Neural cell (in vitro differentiated cells): ENCODE data around the gene BCAP31.

ENCODE experiments used
- EP300 ChIP-seq: fragments of 450-650 bp; conservative IDR thresholded peaks from 2 replicates; pipeline ENCODE4 v1.6.1; 2014; ENCODE audit warnings: antibody characterized with exemption, mild to moderate bottlenecking, moderate library complexity; ENCODE audit not compliant: poor library complexity, severe bottlenecking
- EZH2 ChIP-seq: fragments of 200-600, 300-800 bp; shearing (Covaris generic), sonication (generic); IDR thresholded peaks from 2 replicates; pipeline ENCODE4 v1.6.1; 2014; ENCODE audit warnings: antibody characterized with exemption, low read length, borderline replicate concordance, mild to moderate bottlenecking; ENCODE audit not compliant: insufficient read depth, poor library complexity, severe bottlenecking
- POLR2AphosphoS5 ChIP-seq: IDR thresholded peaks from 2 replicates; pipeline ENCODE4 v1.6.1; 2012
- REST ChIP-seq: IDR thresholded peaks from 2 replicates; pipeline ENCODE4 v1.6.1; 2012; ENCODE audit warnings: borderline replicate concordance
- TF ChIP-seq, protein P1 (sequence below): fragments of 450-650 bp; IDR thresholded peaks from 2 replicates; pipeline ENCODE4 v1.5.1; 2014; ENCODE audit warnings: antibody characterized with exemption, mild to moderate bottlenecking, moderate library complexity; ENCODE audit not compliant: poor library complexity, severe bottlenecking

GRCh38 chrX:153685751-153686696 lies 38.2 kb downstream of the BCAP31 start:
- TF ChIP-seq EZH2 (no peak), REST (no peak), POLR2AphosphoS5 (no peak), EP300 (no peak)
- TF ChIP-seq, protein P1, sequence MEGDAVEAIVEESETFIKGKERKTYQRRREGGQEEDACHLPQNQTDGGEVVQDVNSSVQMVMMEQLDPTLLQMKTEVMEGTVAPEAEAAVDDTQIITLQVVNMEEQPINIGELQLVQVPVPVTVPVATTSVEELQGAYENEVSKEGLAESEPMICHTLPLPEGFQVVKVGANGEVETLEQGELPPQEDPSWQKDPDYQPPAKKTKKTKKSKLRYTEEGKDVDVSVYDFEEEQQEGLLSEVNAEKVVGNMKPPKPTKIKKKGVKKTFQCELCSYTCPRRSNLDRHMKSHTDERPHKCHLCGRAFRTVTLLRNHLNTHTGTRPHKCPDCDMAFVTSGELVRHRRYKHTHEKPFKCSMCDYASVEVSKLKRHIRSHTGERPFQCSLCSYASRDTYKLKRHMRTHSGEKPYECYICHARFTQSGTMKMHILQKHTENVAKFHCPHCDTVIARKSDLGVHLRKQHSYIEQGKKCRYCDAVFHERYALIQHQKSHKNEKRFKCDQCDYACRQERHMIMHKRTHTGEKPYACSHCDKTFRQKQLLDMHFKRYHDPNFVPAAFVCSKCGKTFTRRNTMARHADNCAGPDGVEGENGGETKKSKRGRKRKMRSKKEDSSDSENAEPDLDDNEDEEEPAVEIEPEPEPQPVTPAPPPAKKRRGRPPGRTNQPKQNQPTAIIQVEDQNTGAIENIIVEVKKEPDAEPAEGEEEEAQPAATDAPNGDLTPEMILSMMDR = no peak
